Brain microvascular endothelial cell (primary cell): ENCODE measurements around the gene TEN1.
"Not testable (repeated sequence)": the region's sequence is repeated elsewhere in the genome, so short reads cannot be mapped to it uniquely, and the experiment has no call there.

Experiments used
- DNase-seq: peaks from one replicate; pipeline ENCODE4 v3.0.0-alpha.2; 2020
- H3K27ac ChIP-seq: fragments of 250-450 bp; sonication (Bioruptor Pico); 2 replicates; pipeline ENCODE4 v1.5.1; 2020; ENCODE audit warnings: mild to moderate bottlenecking, moderate library complexity
- H3K27me3 ChIP-seq: fragments of 250-450 bp; sonication (Bioruptor Pico); replicated peaks from 2 replicates; pipeline ENCODE4 v1.5.1; 2020; ENCODE audit warnings: mild to moderate bottlenecking
- H3K36me3 ChIP-seq: fragments of 250-450 bp; sonication (Bioruptor Pico); replicated peaks from 2 replicates; pipeline ENCODE4 v1.5.1; 2020; ENCODE audit warnings: mild to moderate bottlenecking
- H3K4me3 ChIP-seq: 2 replicates; pipeline ENCODE4 v1.5.1; 2011; ENCODE audit warnings: low read depth, mild to moderate bottlenecking, control low read depth, low read length, moderate library complexity
- CTCF ChIP-seq: IDR thresholded peaks from 2 replicates; pipeline ENCODE4 v1.5.1; 2011; ENCODE audit warnings: low read depth, mild to moderate bottlenecking, moderate library complexity, low read length, control low read depth, inconsistent platforms; ENCODE audit errors: missing control alignments
- in situ Hi-C: cut with HindIII; loops from 2 replicates; pipeline ENCODE4 v1.10.0; 2017; ENCODE audit warnings: low sequenced_read_pairs, low pct_ligation_motif_present

The TEN1 gene

GRCh38 chr17:75950855-75951554 is 28.0 kb upstream of the TEN1 start:
- in situ Hi-C loops = no loop called here
- no peak for DNase-seq

GRCh38 chr17:75959051-75959838 is 19.8 kb upstream of the TEN1 start:
- no peak for TF ChIP-seq CTCF
- peaks cover 17% of the 10 kb centered on the region for H3K36me3 ChIP-seq
- no peaks in the 10 kb centered on the region for H3K27me3 ChIP-seq
- H3K27ac ChIP-seq = no peak overlapping the region
- no peak overlapping the region for H3K4me3 ChIP-seq
- in situ Hi-C loops = no loop called here
- DNase-seq = no peak

More at GRCh38 chr17:75950855-75951554, 28.0 kb upstream of the TEN1 start:
- Histone ChIP-seq H3K36me3 (peaks cover 70% of the 10 kb centered on the region), H3K4me3 (no peak overlapping the region), H3K27me3 (no peaks in the 10 kb centered on the region), H3K27ac (no peak overlapping the region)
- TF ChIP-seq CTCF = no peak

GRCh38 chr17:75959839-75960511 is 19.1 kb upstream of the TEN1 start:
- in situ Hi-C loops = no loop called here

GRCh38 chr17:75965468-75965867 is 13.6 kb upstream of the TEN1 start:
- H3K27ac ChIP-seq = no peak overlapping the region
- H3K27me3 ChIP-seq = no peaks in the 10 kb centered on the region
- no peak for TF ChIP-seq CTCF
- DNase-seq = no peak
- no peak overlapping the region for H3K4me3 ChIP-seq
- H3K36me3 ChIP-seq = peaks cover 7% of the 10 kb centered on the region
- in situ Hi-C loops = no loop called here

More at GRCh38 chr17:75959839-75960511, 19.1 kb upstream of the TEN1 start:
- TF ChIP-seq CTCF = no peak
- no peak for DNase-seq
- H3K4me3 ChIP-seq = no peak overlapping the region
- no peak overlapping the region for H3K27ac ChIP-seq
- H3K36me3 ChIP-seq = peaks cover 13% of the 10 kb centered on the region
- H3K27me3 ChIP-seq = no peaks in the 10 kb centered on the region

- DNase-seq, in situ Hi-C loops, H3K27ac ChIP-seq, H3K4me3 ChIP-seq, H3K27me3 ChIP-seq: not testable (repeated sequence)
- peaks cover 19% of the 10 kb centered on the region for H3K36me3 ChIP-seq
Observed at GRCh38 chr17:75969044-75969443, 10.0 kb upstream of the TEN1 start.

GRCh38 chr17:75970011-75970523 is 9.0 kb upstream of the TEN1 start:
- no peak for TF ChIP-seq CTCF
- H3K27ac ChIP-seq = no peak overlapping the region
- peaks cover 21% of the 10 kb centered on the region for H3K36me3 ChIP-seq
- in situ Hi-C loops = no loop called here
- DNase-seq = no peak
- H3K4me3 ChIP-seq = no peak overlapping the region
- no peaks in the 10 kb centered on the region for H3K27me3 ChIP-seq
